ENCODE measurements around the gene ZNF860.
"Not testable (repeated sequence)": the region's sequence is repeated elsewhere in the genome, so short reads cannot be mapped to it uniquely, and the experiment has no call there.

The ZNF860 gene

DNA sequence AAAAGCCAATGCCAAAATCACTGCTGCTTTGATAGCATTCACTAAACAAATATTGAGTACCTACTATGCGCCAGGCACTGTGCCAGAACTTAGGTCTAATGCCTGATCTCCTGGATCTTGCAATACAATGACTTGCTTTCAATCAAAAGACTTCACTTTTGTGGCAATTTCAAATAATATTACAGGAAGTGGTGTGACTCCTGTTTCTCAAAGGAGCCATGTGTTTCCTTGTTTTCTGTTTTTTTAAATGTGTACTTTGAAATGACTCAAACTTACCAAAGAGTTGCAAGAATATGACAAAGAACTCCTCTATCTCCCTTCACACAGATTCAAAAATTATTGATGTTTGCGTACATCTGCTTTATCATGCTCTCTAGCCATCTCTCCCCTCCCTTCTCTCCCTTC is 18.7 kb upstream of the ZNF860 start:
- DNase-seq, result no peak

- no peak for DNase-seq
Observed at GRCh38 chr3:31966978-31967591, 14.5 kb upstream of the ZNF860 start.

DNA sequence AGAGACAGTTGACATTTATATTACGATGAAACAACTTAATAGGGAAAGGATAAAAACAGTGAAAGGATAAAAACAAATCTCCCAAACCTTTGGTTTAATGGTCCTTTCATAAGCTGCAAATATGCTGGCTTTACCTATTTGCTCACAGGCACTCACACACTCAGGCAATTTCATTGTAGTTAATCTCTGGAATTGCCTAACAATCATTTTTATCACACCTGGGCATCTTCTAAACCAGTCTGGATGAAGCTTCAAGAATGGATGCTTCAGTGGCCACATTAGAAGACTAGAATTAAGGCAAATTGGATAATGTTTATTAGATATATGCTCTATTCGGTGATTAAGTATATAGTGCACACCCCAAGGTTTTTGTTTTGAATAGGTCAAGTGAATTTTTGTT is 14.0 kb upstream of the ZNF860 start:
- no peak for DNase-seq

DNA sequence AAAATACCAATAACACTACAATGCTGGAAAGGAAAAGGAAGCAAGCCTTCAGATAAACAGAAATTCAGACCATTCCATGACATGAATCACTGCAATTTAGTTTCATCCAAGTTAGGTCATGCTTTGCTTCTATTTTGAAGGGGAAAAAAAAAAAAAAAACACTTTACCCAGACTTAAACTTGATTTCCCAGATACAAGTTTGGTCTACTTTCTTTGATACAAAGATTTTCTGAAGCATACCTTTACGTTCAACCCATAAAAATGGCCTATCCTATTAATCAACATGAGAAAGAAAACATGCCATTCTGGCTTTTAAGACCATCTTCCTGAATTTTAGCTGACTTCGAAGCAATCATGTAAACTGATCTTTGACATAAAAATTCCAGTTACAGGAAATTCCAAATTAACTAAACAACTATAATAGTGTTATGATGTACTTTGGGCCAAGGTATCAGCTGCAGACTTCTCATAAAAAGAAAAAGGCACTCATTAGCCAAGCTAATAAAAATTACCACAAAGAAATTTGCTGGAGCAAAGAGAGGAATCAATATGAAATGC is 13.1 kb upstream of the ZNF860 start:
- DNase-seq, result no peak

DNA sequence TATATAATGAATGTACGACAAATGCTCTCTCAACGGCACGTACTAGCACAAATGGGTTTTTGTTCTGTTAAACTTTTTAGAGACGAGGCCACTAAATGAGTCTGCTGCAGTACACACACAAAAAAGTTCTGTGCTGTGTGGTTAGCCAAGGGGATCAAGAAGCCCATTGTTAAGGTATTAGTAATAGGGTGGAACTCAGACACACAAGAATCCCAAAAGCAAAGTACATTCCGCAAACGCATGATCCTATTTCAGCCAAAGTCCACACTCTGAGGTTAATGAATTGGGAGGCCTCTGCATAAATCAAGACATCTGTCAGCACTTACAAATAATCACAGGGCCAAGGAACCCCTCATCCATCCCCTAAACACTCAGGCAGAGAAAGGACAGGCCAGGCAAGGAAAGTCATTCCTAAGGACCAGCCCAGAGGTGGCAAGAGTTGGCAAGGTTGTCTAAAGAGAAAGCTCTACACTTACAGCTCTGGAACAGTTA is 12.6 kb upstream of the ZNF860 start:
- DNase-seq, result no peak

DNA sequence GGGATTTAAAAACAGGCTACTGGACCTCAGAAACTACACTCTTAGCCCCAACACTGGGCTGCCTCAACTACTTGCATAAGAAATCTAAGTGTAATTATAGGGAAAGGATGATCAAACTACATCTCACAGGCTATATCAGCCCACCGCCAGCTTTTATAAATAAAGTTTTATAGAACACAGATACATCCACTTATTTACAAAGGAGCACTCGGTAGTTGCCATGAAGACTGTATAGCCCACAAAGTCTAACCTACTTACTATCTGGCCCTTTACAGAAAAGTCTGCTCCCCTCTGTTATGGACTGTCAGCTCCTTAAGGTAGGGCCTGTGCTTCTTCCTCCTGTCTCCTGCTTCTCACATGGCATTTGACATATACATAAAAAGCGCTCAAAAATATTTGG is 9.9 kb upstream of the ZNF860 start:
- no peak for DNase-seq

DNA sequence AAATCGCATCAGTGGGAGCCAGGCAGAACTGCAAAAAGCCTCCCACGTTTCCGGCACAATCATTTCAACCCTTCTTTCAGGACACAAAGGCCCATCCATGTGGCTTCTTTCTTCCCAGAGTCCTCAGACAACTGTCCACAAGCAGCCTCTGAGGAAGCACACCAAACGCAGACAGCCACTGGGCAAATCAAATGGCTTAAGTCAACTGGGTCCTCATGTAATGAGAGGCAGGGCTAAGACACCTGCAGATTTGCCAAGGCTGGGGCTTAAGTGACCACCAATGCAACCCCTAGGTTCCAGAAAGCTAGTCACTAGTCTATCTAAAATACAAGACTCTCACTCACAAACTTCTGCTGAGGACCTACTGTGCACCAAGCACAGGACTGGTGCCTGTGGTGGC is 8.5 kb upstream of the ZNF860 start:
- DNase-seq, result no peak

GRCh38 chr3:31973837-31974236 is 7.7 kb upstream of the ZNF860 start:
- no peak for DNase-seq

GRCh38 chr3:31974471-31974870 is 7.1 kb upstream of the ZNF860 start:
- no peak for DNase-seq

- no peak for DNase-seq
Observed at GRCh38 chr3:31974964-31975363, 6.6 kb upstream of the ZNF860 start.

GRCh38 chr3:31976302-31976701 is 5.2 kb upstream of the ZNF860 start:
- no peak for DNase-seq

DNA sequence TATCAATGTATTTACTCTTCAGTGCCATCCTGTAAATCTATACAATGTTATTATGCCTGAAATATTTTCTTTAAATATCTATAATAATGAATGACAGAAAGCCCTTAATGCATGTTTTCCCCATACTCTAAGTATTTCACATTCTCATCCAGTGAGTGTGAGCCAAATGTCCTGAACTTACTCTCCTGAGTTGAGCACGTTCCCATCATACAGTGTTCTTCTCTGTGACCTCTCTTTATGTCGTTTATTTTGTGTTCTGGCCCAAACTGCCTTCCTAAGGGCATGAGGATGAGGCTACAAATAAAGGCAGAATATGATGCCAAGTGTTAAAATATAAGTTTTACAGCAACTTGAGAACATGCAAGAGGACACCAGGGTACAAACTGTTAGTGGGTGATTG is 3.8 kb upstream of the ZNF860 start:
- no peak for DNase-seq

DNA sequence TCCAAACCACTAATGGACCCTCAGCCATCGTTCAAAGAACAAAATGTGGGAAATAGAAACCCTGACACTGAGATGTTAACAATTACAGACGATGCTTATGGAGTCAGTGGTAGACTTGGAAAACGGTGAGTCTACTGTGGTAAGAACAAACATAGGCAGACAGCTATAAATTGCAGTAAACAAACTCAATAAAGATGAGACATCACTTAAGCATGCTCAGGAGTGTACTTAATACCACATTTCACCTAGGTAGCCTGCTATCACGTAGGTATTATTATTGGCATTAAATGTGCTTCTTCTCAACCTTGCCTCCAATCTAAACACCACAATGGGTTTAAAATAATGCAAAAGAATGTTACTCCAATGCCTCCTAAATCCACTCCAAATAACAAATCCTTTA is 3.0 kb upstream of the ZNF860 start:
- DNase-seq, result no peak

DNA sequence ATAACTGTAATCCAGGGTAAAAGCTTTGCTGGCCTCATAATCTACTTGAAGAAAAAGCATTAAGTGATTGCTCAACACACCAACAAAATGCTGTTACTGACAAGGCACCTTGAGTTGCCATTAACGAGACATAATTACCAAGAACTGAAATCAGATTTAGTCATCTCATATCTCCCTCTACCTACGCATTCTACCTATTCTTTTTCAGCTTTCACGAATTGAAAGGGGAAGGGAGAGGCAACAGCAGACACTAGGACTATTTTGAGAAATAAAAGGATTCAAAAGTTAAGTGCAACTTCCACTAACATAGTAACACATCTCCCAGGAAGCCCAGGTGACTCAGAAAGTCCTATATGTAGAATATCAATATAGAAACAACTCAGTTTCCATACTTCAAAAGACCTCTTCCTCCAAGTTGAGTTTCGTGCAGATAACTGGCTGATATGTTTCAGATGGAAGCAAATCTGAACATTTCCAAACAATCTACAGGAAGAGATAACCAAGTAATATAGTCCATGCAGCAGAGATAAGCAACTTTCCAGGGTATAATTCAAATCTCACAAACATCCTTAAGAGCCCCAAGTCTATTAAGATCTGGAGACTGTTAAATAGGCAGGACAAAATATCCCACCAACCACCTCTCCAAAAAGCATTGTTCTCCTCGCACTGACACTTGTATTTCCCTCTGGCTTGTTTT is 2.4 kb upstream of the ZNF860 start:
- no peak for DNase-seq

- DNase-seq, result peak; percentile 31 to 36
Observed at GRCh38 chr3:31980530-31981205, 882 bp upstream of the ZNF860 start.

- DNase-seq, result no peak
Observed at GRCh38 chr3:31984321-31984720, 2.8 kb downstream of the ZNF860 start.

DNA sequence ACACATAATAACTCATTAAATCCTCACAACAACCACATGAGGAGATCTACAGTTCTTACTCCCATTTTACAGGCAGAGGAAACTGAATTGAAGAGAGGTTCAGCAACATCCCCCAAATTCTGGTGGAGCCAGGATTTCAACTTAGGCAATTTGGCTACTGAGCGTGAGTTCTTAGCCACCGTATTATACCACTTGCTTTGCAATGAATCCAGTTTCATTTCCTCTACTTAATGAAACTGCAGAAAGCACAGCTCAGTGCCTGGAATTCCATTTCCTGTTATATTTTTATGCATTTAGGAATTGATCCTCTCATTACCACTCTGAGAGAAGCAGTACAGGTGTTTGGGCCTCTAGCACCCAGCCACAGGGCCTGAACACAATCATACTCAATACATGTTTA is 4.3 kb downstream of the ZNF860 start:
- no peak for DNase-seq

DNA sequence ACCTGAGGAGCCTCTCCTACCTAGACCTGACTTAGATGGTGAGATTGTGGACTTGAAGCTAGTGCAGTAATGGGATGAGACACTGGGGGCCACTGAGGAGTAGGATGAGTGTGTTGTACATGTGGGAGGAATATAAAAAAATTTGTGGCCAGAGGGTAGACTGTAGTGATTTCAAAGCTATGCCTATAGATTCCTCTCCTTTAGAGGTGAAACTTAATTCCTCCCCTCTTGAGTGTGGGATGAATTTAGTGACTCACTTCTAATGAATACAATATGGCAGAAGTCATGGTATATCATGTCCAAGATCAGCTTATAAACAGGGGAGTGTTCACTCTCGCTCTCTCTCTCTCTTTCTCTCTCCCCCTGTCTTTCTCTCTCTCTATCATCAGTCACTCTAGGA is 6.7 kb downstream of the ZNF860 start:
- DNase-seq, result no peak

GRCh38 chr3:31992995-31993394 is 11.4 kb downstream of the ZNF860 start:
- not testable (repeated sequence) for DNase-seq

GRCh38 chr3:31993843-31994242 is 12.3 kb downstream of the ZNF860 start:
- DNase-seq, result no peak

- DNase-seq, result not testable (repeated sequence)
Observed at GRCh38 chr3:31995026-31995425, 13.5 kb downstream of the ZNF860 start.

- DNase-seq, result no peak
Observed at GRCh38 chr3:31996195-31996594, 14.6 kb downstream of the ZNF860 start.

DNA sequence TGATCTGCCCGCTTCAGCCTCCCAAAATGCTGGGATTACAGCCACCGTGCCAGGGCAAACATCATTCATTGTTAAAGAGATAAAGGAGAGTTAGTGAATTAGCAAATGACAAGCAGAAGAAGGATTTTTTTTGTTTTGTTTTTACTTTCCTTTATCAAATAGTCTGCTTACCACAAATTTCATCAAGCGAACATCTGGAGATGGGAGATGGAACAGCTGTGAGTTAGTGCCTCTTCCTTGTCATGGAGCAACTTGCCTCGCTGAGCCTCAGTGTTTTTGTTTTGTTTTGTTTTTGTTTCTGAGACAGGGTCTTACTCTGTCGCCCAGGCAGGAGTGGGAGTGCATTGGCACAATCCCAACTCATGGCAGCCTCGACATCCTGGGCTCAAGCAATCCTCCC is 15.9 kb downstream of the ZNF860 start:
- DNase-seq, result no peak

DNA sequence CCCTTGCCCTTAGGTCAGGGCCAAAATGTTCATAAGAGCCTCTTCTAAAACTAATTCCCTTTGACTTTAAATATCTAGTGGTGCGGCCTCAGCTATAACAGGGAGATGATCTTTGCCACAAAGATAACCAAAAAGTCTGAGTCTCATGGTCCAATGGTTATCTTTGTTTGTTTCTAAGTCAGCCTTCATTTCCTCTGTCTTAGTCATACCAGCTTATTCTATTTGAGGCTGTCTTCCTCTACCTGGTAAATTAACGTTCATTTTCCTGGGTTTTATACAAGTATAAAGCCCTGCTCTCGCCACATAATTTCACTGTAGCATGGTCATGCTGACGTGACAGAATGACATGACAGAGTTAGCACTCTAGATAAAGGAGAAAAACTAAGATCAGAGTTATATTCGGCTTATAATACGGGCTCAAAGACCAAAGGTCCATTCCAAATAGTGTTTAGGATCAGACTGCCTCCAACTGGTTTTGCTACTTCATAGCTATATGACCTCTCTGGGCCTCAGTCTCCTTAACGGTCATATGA is 18.4 kb downstream of the ZNF860 start:
- DNase-seq, result no peak

Measured in activated CD4-positive, alpha-beta T cell treated with anti-CD3 and anti-CD28 coated beads for 4 hours (primary cell).